ENCODE data around the gene OGDHL.

DNA sequence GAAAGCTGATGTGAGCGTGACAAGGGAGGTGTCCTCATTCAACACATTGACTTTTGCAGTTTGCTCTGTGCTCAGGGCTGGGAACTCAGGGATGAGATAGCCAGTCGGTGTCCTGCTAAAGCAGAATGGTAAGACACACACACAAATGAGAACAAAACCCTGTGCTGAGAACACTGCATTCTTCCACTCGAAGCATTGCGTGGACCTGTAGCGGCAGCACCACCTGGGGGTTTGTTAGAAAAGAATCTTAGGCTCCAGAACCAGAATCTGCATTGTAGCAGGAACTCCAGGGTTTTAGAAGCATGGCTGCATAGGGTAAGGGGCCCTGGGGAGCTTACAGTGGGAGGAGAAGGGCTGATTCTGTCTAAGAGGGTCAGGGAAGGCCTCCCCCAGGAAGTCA, 21.5 kb upstream of the OGDHL start:
- no peak for TF ChIP-seq TCF7L2 (IDR thresholded peaks at IDR 0.05; ENCODE audit: low read depth, low read length)
- TF ChIP-seq, protein P1, sequence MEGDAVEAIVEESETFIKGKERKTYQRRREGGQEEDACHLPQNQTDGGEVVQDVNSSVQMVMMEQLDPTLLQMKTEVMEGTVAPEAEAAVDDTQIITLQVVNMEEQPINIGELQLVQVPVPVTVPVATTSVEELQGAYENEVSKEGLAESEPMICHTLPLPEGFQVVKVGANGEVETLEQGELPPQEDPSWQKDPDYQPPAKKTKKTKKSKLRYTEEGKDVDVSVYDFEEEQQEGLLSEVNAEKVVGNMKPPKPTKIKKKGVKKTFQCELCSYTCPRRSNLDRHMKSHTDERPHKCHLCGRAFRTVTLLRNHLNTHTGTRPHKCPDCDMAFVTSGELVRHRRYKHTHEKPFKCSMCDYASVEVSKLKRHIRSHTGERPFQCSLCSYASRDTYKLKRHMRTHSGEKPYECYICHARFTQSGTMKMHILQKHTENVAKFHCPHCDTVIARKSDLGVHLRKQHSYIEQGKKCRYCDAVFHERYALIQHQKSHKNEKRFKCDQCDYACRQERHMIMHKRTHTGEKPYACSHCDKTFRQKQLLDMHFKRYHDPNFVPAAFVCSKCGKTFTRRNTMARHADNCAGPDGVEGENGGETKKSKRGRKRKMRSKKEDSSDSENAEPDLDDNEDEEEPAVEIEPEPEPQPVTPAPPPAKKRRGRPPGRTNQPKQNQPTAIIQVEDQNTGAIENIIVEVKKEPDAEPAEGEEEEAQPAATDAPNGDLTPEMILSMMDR (IDR thresholded peaks at IDR 0.05), result peak; percentile 30
- no peak for TF ChIP-seq POLR2AphosphoS5 (IDR thresholded peaks at IDR 0.05; ENCODE audit: low read depth, low read length)
- no peak for TF ChIP-seq REST (IDR thresholded peaks at IDR 0.05; ENCODE audit: insufficient read depth in 1 of 2, low read depth in 2 of 2, low read length in 1 of 2)
- no peak for TF ChIP-seq SIN3A (IDR thresholded peaks at IDR 0.05; ENCODE audit: borderline replicate concordance, insufficient read depth, low read depth, low read length)
